NCI-H187 (cell line): Measurements from ENCODE around the gene CAMK1D.

Experiments used
- DNase-seq, 2 experiments: peaks; one replicate each; lab custom pipeline; 2025; lab: John Stamatoyannopoulos, UW

The CAMK1D gene

GRCh38 chr10:12769323-12770044 lies 420.1 kb downstream of the CAMK1D start:
- no peak for DNase-seq

- no peak for DNase-seq
Measured at GRCh38 chr10:12771981-12772760, 422.8 kb downstream of the CAMK1D start.

GRCh38 chr10:12772797-12773587 lies 423.6 kb downstream of the CAMK1D start:
- DNase-seq, result no peak

GRCh38 chr10:12774204-12774894 lies 425.0 kb downstream of the CAMK1D start:
- no peak for DNase-seq

GRCh38 chr10:12777840-12778585 lies 428.7 kb downstream of the CAMK1D start:
- DNase-seq, result no peak

GRCh38 chr10:12780634-12781601 lies 431.6 kb downstream of the CAMK1D start:
- DNase-seq, result no peak

GRCh38 chr10:12781976-12782375 lies 432.6 kb downstream of the CAMK1D start:
- no peak for DNase-seq

- DNase-seq, result no peak
Measured at GRCh38 chr10:12782537-12782936, 433.2 kb downstream of the CAMK1D start.

GRCh38 chr10:12783293-12783692 lies 433.9 kb downstream of the CAMK1D start:
- DNase-seq, result no peak

GRCh38 chr10:12784646-12785045 lies 435.3 kb downstream of the CAMK1D start:
- no peak for DNase-seq

GRCh38 chr10:12785415-12785831 lies 436.1 kb downstream of the CAMK1D start:
- no peak for DNase-seq

- no peak for DNase-seq
Measured at GRCh38 chr10:12787297-12787696, 437.9 kb downstream of the CAMK1D start.

- no peak for DNase-seq
Measured at GRCh38 chr10:12788277-12788676, 438.9 kb downstream of the CAMK1D start.

GRCh38 chr10:12790270-12790669 lies 440.9 kb downstream of the CAMK1D start:
- DNase-seq, result no peak

- DNase-seq, result no peak
Measured at GRCh38 chr10:12791728-12792127, 442.4 kb downstream of the CAMK1D start.

GRCh38 chr10:12792889-12793556 lies 443.7 kb downstream of the CAMK1D start:
- DNase-seq, result no peak

- DNase-seq, result no peak
Measured at GRCh38 chr10:12795315-12796110, 446.2 kb downstream of the CAMK1D start.

GRCh38 chr10:12796401-12797160 lies 447.2 kb downstream of the CAMK1D start:
- no peak for DNase-seq
